Urinary bladder (tissue), 4 donors: Measurements from ENCODE around the gene MAMSTR. TPM values are rescaled to one million over a fixed set of nuclear protein-coding genes. Genes with fewer than 3 reads are reported as not detected.
"Not testable (repeated sequence)": the region's sequence is repeated elsewhere in the genome, so short reads cannot be mapped to it uniquely, and the experiment has no call there.

Source experiments
- DNase-seq: peaks from one replicate; pipeline ENCODE4 v3.0.0-alpha.2; 2015; ENCODE audit errors: extremely low spot score
- H3K27ac ChIP-seq: one replicate; pipeline ENCODE4 v1.5.1; 2013; ENCODE audit warnings: low read depth, mild to moderate bottlenecking, moderate library complexity
- H3K36me3 ChIP-seq: one replicate; pipeline ENCODE4 v1.6.1; 2013; ENCODE audit warnings: mild to moderate bottlenecking, moderate library complexity; ENCODE audit not compliant: insufficient read depth
- H3K4me1 ChIP-seq: one replicate; pipeline ENCODE4 v1.6.1; 2013; ENCODE audit warnings: mild to moderate bottlenecking, moderate library complexity; ENCODE audit not compliant: insufficient read depth
- H3K4me3 ChIP-seq: one replicate; pipeline ENCODE4 v1.5.1; 2013; ENCODE audit warnings: low read depth, low read length
- WGBS: extraction: QIAGEN DNeasy Blood & Tissue Kit; methylation state at CpG from one replicate; pipeline ENCODE4 v1.1.7; 2013; 5-methylcytosine and 5-hydroxymethylcytosine counted together
- polyA plus RNA-seq: library from polyadenylated mRNA; stranded (reverse); fragments of 200-250 nt; gene quantifications from one replicate; pipeline ENCODE4 v1.2.3, GENCODE V29; 2013
- total RNA-seq: library from RNA; depleted of rRNA; stranded (reverse); fragments of >200 nt; gene quantifications from one replicate; pipeline ENCODE4 v1.2.3, GENCODE V29; 2014
- donor health status: healthy with polysubstance abuse.
- donor health status: healthy.

MAMSTR gene
- total and polyA plus RNA-seq, 2 donors = 2.5 to 3.0 TPM

DNA sequence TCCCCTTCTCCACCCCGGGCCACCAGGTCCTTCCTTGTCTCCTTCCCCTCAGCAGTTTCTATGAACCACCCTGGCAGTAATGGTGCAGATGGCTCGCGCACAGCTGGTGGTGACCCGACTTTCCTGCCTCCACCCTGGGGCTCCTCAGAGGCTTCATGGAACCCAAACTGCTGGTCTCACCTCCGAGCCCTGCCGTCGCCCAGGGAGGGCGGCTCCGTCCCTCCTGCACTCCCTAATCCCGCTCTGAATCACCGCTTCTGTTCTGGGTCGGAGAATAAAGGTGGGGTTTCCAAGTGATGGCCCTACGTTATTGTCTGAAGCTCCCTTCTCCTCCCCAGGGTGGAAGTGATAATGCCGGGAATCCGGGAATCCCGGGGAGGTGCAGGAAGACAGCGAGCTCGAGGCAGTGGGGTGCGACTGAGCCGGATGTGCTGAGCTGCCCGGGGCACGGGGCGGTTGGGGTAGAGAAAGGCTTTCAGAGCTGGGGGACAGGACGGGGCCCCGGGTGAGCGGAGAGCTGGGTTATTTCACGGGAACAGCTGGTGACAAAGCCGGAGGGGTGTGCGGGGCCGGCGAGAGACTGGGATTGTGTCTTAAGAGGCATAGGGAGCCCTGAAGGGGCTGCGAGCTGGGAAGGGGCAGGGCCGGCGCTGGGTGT is 23.0 kb downstream of the MAMSTR start:
- no peak for DNase-seq
- no peak overlapping the region for H3K4me3 ChIP-seq
- no peaks in the 10 kb centered on the region for H3K36me3 ChIP-seq
- no peaks in the 10 kb centered on the region for H3K4me1 ChIP-seq
- H3K27ac ChIP-seq = no peak overlapping the region
- WGBS = 8% methylated on average over 34 of the region's 34 CpGs

GRCh38 chr19:48695743-48696352 is 23.7 kb downstream of the MAMSTR start, which contains the start of gene FUT2:
Gene FUT2 (plus strand): TSS chr19:48695971. CDS start chr19:48702957, 6,986 bp downstream.
- no peak within 1 kb of the TSS for H3K27ac ChIP-seq
- H3K4me1 ChIP-seq = no peaks in the 10 kb centered on the region
- no peaks in the 10 kb centered on the region for H3K36me3 ChIP-seq
- no peak within 1 kb of the TSS for H3K4me3 ChIP-seq
- DNase-seq = no peak
- 30% methylated on average over 16 of the region's 16 CpGs for WGBS

- DNase-seq, H3K27ac ChIP-seq, H3K36me3 ChIP-seq, H3K4me1 ChIP-seq, H3K4me3 ChIP-seq: not testable (repeated sequence)
- 79% methylated on average over 9 of the region's 9 CpGs for WGBS
Measured at GRCh38 chr19:48693629-48694028, 25.9 kb downstream of the MAMSTR start.

DNA sequence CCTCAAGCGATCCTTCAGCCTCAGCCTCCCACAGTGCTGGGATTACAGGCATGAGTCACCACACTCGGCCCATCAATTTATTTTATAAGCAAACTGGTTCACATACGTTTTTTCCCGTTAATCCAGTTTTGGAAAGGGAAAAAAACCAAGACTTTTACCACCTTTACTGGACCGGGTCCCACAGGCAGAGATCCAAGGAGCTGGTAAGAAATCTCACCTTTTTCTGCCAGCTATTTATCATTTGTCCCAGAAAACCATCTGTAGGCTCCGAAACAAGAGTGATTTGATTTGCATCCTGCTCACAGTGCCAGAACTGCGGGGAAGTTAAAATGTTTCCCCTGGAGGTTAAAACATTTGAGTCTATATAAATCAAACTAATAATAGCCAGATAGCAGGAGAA is 30.1 kb downstream of the MAMSTR start:
- no peaks in the 10 kb centered on the region for H3K36me3 ChIP-seq
- no peak overlapping the region for H3K4me3 ChIP-seq
- DNase-seq = no peak
- H3K4me1 ChIP-seq = no peaks in the 10 kb centered on the region
- 56% methylated on average over 7 of the region's 7 CpGs for WGBS
- H3K27ac ChIP-seq = no peak overlapping the region

GRCh38 chr19:48687776-48688175 is 31.7 kb downstream of the MAMSTR start:
- 82% methylated on average over 3 of the region's 3 CpGs for WGBS
- H3K27ac ChIP-seq = no peak overlapping the region
- no peak for DNase-seq
- H3K4me1 ChIP-seq = no peaks in the 10 kb centered on the region
- H3K36me3 ChIP-seq = no peaks in the 10 kb centered on the region
- H3K4me3 ChIP-seq = no peak overlapping the region

DNA sequence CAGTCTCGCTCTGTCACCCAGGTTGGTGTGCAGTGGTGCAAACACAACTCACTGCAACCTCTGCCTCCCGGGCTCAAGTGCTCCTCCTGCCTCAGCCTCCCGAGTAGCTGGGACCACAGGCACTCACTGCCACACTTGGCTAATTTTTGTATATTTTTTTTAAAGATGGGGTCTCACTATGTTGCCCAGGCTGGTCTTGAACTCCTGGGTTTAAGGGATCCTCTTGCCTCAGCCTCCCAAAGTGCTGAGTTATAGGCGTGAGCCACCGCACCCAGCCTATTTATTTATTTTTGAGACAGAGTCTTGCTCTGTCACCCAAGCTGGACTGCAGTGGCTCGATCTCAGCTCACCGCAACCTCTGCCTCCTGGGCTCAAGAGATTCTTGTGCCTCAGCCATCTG is 32.9 kb downstream of the MAMSTR start:
- not testable (repeated sequence) for H3K27ac ChIP-seq, H3K4me3 ChIP-seq, DNase-seq, H3K36me3 ChIP-seq, H3K4me1 ChIP-seq
- 94% methylated on average over 7 of the region's 7 CpGs for WGBS

GRCh38 chr19:48686088-48686487 is 33.4 kb downstream of the MAMSTR start:
- Histone ChIP-seq H3K27ac (no peak overlapping the region), H3K36me3 (no peaks in the 10 kb centered on the region), H3K4me3 (no peak overlapping the region), H3K4me1 (no peaks in the 10 kb centered on the region)
- no peak for DNase-seq
- 71% methylated on average over 3 of the region's 3 CpGs for WGBS

DNA sequence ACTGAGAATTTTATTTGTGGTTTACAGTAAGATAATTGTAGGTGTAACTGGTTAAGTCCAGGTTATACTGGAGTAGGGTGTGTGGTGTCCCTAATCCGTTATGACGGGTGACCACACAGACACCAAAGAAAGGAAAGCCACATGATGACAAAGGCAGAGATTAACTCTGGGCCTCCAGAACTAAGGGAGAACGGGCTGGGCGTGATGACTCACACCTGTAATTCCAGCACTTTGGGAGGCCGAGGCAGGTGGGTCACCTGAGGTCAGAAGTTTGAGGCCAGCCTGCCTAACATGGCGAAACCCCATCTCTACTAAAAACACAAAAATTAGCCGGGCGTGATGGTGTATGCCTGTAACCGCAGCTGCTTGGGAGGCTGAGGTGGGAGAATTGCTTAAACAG is 33.9 kb downstream of the MAMSTR start:
- Histone ChIP-seq H3K36me3 (no peaks in the 10 kb centered on the region), H3K27ac (no peak overlapping the region)

GRCh38 chr19:48683349-48683748 is 36.2 kb downstream of the MAMSTR start:
- Histone ChIP-seq H3K27ac (no peak overlapping the region), H3K4me3 (no peak overlapping the region), H3K4me1 (no peaks in the 10 kb centered on the region), H3K36me3 (no peaks in the 10 kb centered on the region)
- WGBS = 53% methylated on average over 11 of the region's 11 CpGs
- no peak for DNase-seq

More for the DNA sequence above, 33.9 kb downstream of the MAMSTR start:
- DNase-seq = no peak
- no peak overlapping the region for H3K4me3 ChIP-seq
- WGBS = 87% methylated on average over 9 of the region's 9 CpGs
- no peaks in the 10 kb centered on the region for H3K4me1 ChIP-seq

DNA sequence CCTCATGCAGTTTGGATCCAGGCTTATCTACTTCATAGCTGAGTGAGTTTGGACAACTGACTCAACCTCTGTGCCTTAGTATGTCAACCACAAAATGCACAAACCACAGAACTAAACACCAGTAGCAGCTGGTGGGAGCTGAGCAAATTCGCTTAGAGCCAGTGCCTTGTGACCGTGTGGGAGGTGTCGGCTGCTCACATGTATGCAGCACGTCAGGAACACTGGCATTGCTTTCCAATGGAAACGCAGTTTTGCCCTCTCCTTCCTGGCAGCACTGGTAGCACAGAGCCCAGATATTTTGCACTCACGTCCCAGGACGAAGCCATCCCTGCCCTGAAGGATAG is 38.4 kb downstream of the MAMSTR start:
- Histone ChIP-seq H3K36me3 (no peaks in the 10 kb centered on the region), H3K4me1 (no peaks in the 10 kb centered on the region), H3K27ac (no peak overlapping the region), H3K4me3 (no peak overlapping the region)
- 83% methylated on average over 7 of the region's 7 CpGs for WGBS
- no peak for DNase-seq

- H3K4me1 ChIP-seq = no peaks in the 10 kb centered on the region
- DNase-seq = no peak
- no peak overlapping the region for H3K4me3 ChIP-seq
- no peak overlapping the region for H3K27ac ChIP-seq
- H3K36me3 ChIP-seq = no peaks in the 10 kb centered on the region
- WGBS = 90% methylated on average over 45 of the region's 45 CpGs
Measured at GRCh38 chr19:48680436-48681126, 38.9 kb downstream of the MAMSTR start.

- not testable (repeated sequence) for DNase-seq, H3K4me3 ChIP-seq, H3K4me1 ChIP-seq, H3K36me3 ChIP-seq, H3K27ac ChIP-seq
- WGBS = 97% methylated on average over 16 of the region's 19 CpGs
Measured at GRCh38 chr19:48680006-48680405, 39.5 kb downstream of the MAMSTR start.

GRCh38 chr19:48678201-48678600 is 41.3 kb downstream of the MAMSTR start:
- H3K27ac ChIP-seq = no peak overlapping the region
- 71% methylated on average over 4 of the region's 4 CpGs for WGBS

GRCh38 chr19:48676887-48677286 is 42.6 kb downstream of the MAMSTR start:
- no peak overlapping the region for H3K27ac ChIP-seq
- H3K4me1 ChIP-seq = no peaks in the 10 kb centered on the region
- DNase-seq = no peak
- no peak overlapping the region for H3K4me3 ChIP-seq
- no peaks in the 10 kb centered on the region for H3K36me3 ChIP-seq
- WGBS = 93% methylated on average over 13 of the region's 13 CpGs

More at GRCh38 chr19:48678201-48678600, 41.3 kb downstream of the MAMSTR start:
- Histone ChIP-seq H3K36me3 (no peaks in the 10 kb centered on the region), H3K4me3 (no peak overlapping the region), H3K4me1 (no peaks in the 10 kb centered on the region)
- no peak for DNase-seq
